GM10248 (cell line): ENCODE measurements around the gene SLC35C1.

ENCODE experiments used
- CTCF ChIA-PET: fragments of 300-600 bp; sonication (Branson Sonifier 250); formaldehyde crosslinking; extraction: SDS; loops from one replicate; lab custom pipeline; 2021; ENCODE audit warnings: antibody characterized with exemption; lab: Yijun Ruan, JAX
- POLR2A ChIA-PET: fragments of 350-650 bp; sonication (Branson Sonifier 250); formaldehyde crosslinking; extraction: SDS; loops from one replicate; lab custom pipeline; 2020; ENCODE audit warnings: antibody characterized with exemption; lab: Yijun Ruan, JAX
- DNase-seq: peaks from one replicate; pipeline ENCODE4 v3.0.0; 2012; ENCODE audit errors: extremely low spot score
- TF ChIP-seq, protein P1 (sequence below): IDR thresholded peaks from 2 replicates; pipeline ENCODE4 v1.5.1; 2012; ENCODE audit warnings: mild to moderate bottlenecking, low read depth; ENCODE audit errors: extremely low read depth, missing control alignments, control extremely low read depth

The SLC35C1 gene

DNA sequence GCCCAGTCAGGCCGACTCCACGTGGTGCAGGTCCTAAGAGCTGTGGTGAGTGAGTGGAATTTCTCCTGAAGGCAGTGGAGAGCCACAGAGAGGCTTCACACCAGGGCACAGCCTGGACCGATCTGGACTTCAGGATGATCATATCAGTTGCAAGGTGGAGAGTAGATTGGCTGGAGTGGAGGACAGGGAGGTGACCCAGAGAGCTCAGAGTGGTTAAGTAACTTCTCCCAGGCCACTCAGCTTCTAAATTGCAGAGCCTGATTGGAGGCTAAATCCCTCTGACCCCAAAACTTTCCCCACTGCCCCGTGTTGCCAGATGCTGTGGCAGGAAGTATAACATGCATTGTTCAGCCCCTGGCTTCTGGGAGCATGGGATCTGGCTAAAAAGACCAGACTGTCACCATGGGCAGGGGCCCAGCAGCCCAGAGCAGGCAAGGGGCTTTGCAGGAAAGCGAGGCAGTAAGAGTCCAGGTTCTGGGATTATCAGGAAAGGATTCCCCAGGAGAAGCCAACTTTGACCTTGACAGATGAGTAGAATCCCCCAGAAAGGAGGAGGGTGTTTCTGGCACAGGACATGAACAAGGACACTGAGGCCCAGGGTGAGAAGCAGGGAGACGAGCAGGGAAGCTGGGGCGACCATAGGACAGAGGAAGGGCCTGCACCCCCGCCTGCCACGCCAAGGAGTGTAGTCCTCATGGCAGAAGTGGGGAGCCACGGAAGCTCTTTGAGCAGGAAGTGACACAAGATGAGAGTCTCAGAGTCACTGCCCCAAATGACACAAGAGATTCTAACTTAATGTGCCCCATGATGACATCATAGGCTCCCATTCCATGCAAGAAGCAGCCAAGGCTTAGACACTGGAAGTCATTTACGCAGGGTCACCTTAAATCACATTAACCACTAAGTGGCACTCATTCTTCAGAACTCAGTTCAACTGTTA lies 4.8 kb downstream of the SLC35C1 start:
- no peak for DNase-seq
- CTCF ChIA-PET: interaction anchor here (0.8 to 1.0 kb wide), 3 partner anchors 33 to 197 kb away, joined by 3 to 5 read pairs (median 4); no protein-coding TSS in a partner anchor
- POLR2A ChIA-PET: no interaction called here
- TF ChIP-seq, protein P1, sequence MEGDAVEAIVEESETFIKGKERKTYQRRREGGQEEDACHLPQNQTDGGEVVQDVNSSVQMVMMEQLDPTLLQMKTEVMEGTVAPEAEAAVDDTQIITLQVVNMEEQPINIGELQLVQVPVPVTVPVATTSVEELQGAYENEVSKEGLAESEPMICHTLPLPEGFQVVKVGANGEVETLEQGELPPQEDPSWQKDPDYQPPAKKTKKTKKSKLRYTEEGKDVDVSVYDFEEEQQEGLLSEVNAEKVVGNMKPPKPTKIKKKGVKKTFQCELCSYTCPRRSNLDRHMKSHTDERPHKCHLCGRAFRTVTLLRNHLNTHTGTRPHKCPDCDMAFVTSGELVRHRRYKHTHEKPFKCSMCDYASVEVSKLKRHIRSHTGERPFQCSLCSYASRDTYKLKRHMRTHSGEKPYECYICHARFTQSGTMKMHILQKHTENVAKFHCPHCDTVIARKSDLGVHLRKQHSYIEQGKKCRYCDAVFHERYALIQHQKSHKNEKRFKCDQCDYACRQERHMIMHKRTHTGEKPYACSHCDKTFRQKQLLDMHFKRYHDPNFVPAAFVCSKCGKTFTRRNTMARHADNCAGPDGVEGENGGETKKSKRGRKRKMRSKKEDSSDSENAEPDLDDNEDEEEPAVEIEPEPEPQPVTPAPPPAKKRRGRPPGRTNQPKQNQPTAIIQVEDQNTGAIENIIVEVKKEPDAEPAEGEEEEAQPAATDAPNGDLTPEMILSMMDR: no peak

DNA sequence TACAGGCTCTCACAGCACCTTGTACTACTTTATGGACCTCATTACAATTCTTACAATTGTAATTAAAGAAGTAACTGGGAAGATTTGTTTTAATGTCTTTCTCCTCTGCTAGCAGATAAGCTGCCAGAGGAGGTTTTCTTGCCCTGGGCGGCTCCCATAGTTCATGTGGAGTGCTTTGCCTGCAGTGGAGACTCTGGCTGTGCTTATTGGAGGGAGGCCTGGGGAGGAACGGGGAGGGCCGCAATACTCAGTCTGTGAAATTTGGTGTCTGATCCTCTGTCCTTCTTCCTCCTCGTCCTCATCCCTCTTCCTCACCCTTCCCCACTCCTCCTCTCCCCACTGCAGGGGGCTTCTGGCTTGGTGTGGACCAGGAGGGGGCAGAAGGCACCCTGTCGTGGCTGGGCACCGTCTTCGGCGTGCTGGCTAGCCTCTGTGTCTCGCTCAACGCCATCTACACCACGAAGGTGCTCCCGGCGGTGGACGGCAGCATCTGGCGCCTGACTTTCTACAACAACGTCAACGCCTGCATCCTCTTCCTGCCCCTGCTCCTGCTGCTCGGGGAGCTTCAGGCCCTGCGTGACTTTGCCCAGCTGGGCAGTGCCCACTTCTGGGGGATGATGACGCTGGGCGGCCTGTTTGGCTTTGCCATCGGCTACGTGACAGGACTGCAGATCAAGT lies 5.6 kb downstream of the SLC35C1 start:
- TF ChIP-seq, protein P1: no peak
- ChIA-PET CTCF (no interaction called here), POLR2A (no interaction called here)
- DNase-seq: no peak

DNA sequence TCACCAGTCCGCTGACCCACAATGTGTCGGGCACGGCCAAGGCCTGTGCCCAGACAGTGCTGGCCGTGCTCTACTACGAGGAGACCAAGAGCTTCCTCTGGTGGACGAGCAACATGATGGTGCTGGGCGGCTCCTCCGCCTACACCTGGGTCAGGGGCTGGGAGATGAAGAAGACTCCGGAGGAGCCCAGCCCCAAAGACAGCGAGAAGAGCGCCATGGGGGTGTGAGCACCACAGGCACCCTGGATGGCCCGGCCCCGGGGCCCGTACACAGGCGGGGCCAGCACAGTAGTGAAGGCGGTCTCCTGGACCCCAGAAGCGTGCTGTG lies 6.1 kb downstream of the SLC35C1 start:
- CTCF ChIA-PET: no interaction called here
- POLR2A ChIA-PET: no interaction called here
- TF ChIP-seq, protein P1: no peak

DNA sequence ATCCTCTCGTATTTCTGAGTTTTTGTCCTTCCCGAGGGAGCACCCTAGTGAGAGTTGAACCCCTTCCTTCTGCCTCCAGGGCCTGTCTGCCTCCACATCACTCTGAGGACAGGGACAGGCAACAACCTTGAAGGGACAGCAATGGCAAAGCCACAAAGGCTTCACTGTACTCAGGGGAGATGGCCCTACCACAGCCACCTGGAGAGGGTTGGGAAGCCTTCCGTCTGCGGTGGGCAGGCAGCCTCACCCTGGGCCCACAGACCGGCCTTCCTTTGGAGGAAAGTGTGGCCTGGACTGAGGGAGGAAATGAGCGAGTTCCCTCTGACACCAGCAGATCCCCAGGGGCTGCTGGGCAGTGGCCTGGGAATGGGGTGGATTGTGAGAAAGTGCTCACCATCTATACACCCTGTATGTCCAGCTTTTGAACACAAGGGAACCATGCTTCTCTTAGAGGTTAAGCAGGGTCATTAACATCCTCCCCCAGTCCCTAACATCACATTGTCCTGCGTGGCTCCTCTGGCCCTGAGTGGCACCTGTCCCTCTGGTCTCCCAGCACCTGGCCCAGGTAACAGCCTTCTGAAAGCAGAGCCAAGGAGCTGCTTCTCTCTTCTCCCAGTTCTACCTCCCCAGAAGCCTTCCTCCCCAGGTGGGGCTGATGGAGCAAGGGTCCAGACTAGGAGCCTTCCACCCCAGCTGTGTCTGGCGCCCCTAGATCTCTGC lies 6.8 kb downstream of the SLC35C1 start:
- POLR2A ChIA-PET: no interaction called here
- CTCF ChIA-PET: interaction anchor here (0.8 to 2.0 kb wide), 2 partner anchors 12 to 40 kb away, joined by 3 to 8 read pairs; no protein-coding TSS in a partner anchor
- DNase-seq: no peak
- TF ChIP-seq, protein P1: no peak

More for the DNA sequence above, 6.1 kb downstream of the SLC35C1 start:
- DNase-seq: no peak

DNA sequence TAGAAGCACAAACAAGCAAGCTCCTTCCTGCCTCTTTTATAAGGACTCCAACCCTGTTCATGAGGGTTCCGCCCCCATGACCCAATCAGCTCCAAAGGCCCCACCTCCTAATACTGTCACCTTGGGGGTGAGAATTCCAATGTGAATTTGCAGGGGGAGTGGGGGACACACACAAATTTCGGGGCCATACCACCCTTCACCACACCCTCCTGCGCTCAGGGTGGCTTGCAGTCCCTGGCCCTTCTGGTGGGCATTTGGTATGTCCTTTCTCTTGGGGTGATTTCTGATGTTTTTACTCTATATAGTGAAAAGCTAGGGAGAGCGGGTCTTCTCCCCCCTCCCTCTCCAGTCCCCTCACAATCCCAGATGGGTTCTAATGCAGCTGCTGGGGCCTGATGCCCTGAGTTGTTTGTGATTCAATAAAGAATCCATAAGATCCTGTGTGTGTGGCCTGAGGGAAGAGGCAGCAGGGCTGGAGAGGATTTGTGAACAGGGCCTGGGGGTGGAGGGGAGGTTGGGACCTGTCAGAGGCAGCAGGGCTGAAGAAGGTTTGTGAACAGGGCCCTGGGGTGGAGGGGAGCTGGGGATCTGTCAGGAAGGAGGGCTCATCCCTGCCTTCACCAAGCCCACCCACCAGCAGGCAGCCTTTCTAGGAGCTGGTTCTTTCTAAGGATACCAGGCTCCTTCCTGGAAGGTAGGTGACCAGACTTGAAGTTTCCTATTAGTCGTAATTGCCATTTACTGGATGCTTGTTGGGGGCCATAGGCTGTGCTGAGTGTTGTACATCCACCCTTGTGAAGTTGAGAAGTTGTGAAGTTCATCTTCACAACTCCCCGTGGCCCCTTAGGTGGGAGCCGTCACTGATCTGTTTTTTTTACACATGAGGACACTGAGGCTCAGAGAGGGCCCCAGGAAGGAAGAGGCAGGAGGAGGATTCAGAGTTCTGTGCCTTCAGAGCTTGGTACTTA lies 7.9 kb downstream of the SLC35C1 start:
- ChIA-PET CTCF (interaction anchor here (0.8 to 2.0 kb wide), 2 partner anchors 11 to 41 kb away, joined by 3 to 8 read pairs; no protein-coding TSS in a partner anchor), POLR2A (no interaction called here)
- no peak for DNase-seq
- TF ChIP-seq, protein P1: no peak
